ENCODE results near the gene SOCS2.

SOCS2 gene

GRCh38 chr12:93530358-93530757 lies 42.1 kb upstream of the SOCS2 start:
- Histone ChIP-seq H3K79me2 (ENCODE audit: insufficient read depth, low read length) (no peaks in the 10 kb centered on the region), H3K9me2 (ENCODE audit: low read depth, low read length) (no peaks in the 10 kb centered on the region), H3K9me3 (ENCODE audit: low read length) (no peaks in the 10 kb centered on the region), H3K4me1 (ENCODE audit: insufficient read depth, low read length, severe bottlenecking) (no peaks in the 10 kb centered on the region), H3K4me2 (ENCODE audit: low read length) (no peak overlapping the region), H3K4me3 (ENCODE audit: low read depth, low read length, poor library complexity, severe bottlenecking) (no peak overlapping the region), H3K36me3 (ENCODE audit: insufficient read depth, low read length) (no peaks in the 10 kb centered on the region), H3K27me3 (ENCODE audit: insufficient read depth, low read length) (no peaks in the 10 kb centered on the region), H3F3A (ENCODE audit: insufficient read depth, low read length) (no peaks in the 10 kb centered on the region), H3K27ac (ENCODE audit: low read depth, low read length, poor library complexity, severe bottlenecking) (no peak overlapping the region), H4K20me1 (ENCODE audit: insufficient read depth, low read length) (no peaks in the 10 kb centered on the region), H2AFZ (ENCODE audit: low read length) (no peak overlapping the region), H3K9ac (ENCODE audit: low read length) (no peak overlapping the region)
- TF ChIP-seq CTCF (IDR thresholded peaks at IDR 0.05; ENCODE audit: low read length): no peak
- no peak for TF ChIP-seq EZH2 (IDR thresholded peaks at IDR 0.05; ENCODE audit: borderline replicate concordance, low read length)

- Histone ChIP-seq H3K9me3 (ENCODE audit: low read length) (no peaks in the 10 kb centered on the region), H2AFZ (ENCODE audit: low read length) (no peak overlapping the region), H3K4me2 (ENCODE audit: low read length) (no peak overlapping the region), H3F3A (ENCODE audit: insufficient read depth, low read length) (no peaks in the 10 kb centered on the region), H4K20me1 (ENCODE audit: insufficient read depth, low read length) (no peaks in the 10 kb centered on the region), H3K27me3 (ENCODE audit: insufficient read depth, low read length) (no peaks in the 10 kb centered on the region), H3K27ac (ENCODE audit: low read depth, low read length, poor library complexity, severe bottlenecking) (no peak overlapping the region), H3K36me3 (ENCODE audit: insufficient read depth, low read length) (no peaks in the 10 kb centered on the region), H3K79me2 (ENCODE audit: insufficient read depth, low read length) (no peaks in the 10 kb centered on the region), H3K9ac (ENCODE audit: low read length) (no peak overlapping the region), H3K9me2 (ENCODE audit: low read depth, low read length) (no peaks in the 10 kb centered on the region), H3K4me3 (ENCODE audit: low read depth, low read length, poor library complexity, severe bottlenecking) (no peak overlapping the region), H3K4me1 (ENCODE audit: insufficient read depth, low read length, severe bottlenecking) (no peaks in the 10 kb centered on the region)
- TF ChIP-seq EZH2 (IDR thresholded peaks at IDR 0.05; ENCODE audit: borderline replicate concordance, low read length): no peak
Measured at GRCh38 chr12:93533310-93533709, 39.2 kb upstream of the SOCS2 start.

GRCh38 chr12:93536111-93536765 lies 36.2 kb upstream of the SOCS2 start:
- Histone ChIP-seq H3K27me3 (ENCODE audit: insufficient read depth, low read length) (no peaks in the 10 kb centered on the region), H3K9me2 (ENCODE audit: low read depth, low read length) (no peaks in the 10 kb centered on the region), H2AFZ (ENCODE audit: low read length) (no peak overlapping the region), H3K9ac (ENCODE audit: low read length) (no peak overlapping the region), H4K20me1 (ENCODE audit: insufficient read depth, low read length) (no peaks in the 10 kb centered on the region), H3K4me1 (ENCODE audit: insufficient read depth, low read length, severe bottlenecking) (no peaks in the 10 kb centered on the region), H3K36me3 (ENCODE audit: insufficient read depth, low read length) (no peaks in the 10 kb centered on the region), H3K79me2 (ENCODE audit: insufficient read depth, low read length) (no peaks in the 10 kb centered on the region), H3K4me2 (ENCODE audit: low read length) (no peak overlapping the region), H3F3A (ENCODE audit: insufficient read depth, low read length) (no peaks in the 10 kb centered on the region), H3K27ac (ENCODE audit: low read depth, low read length, poor library complexity, severe bottlenecking) (no peak overlapping the region), H3K4me3 (ENCODE audit: low read depth, low read length, poor library complexity, severe bottlenecking) (no peak overlapping the region), H3K9me3 (ENCODE audit: low read length) (no peaks in the 10 kb centered on the region)
- TF ChIP-seq EZH2 (IDR thresholded peaks at IDR 0.05; ENCODE audit: borderline replicate concordance, low read length) (no peak), CTCF (IDR thresholded peaks at IDR 0.05; ENCODE audit: low read length) (no peak)
